Parathyroid adenoma (tissue), 2 donors: ENCODE results near the gene RUSF1.

Source experiments
- H2AFZ ChIP-seq: fragments of 300-600 bp; sonication (generic); one replicate; pipeline ENCODE4 v1.7.0; 2017; ENCODE audit warnings: antibody characterized with exemption, mild to moderate bottlenecking
- H3K27ac ChIP-seq: fragments of 300-600 bp; sonication (generic); one replicate; pipeline ENCODE4 v1.7.0; 2017
- H3K27me3 ChIP-seq: fragments of 300-600 bp; sonication (generic); one replicate; pipeline ENCODE4 v1.7.0; 2017; ENCODE audit warnings: low read length; ENCODE audit not compliant: control insufficient read depth, insufficient read depth
- H3K36me3 ChIP-seq: fragments of 300-600 bp; sonication (generic); one replicate; pipeline ENCODE4 v1.7.0; 2017; ENCODE audit warnings: low read length; ENCODE audit not compliant: control insufficient read depth, insufficient read depth
- H3K4me1 ChIP-seq: fragments of 300-600 bp; sonication (generic); one replicate; pipeline ENCODE4 v1.7.0; 2017; ENCODE audit warnings: control low read depth
- H3K4me2 ChIP-seq: fragments of 300-600 bp; sonication (generic); one replicate; pipeline ENCODE4 v1.7.0; 2017; ENCODE audit warnings: low read length
- H3K4me3 ChIP-seq: fragments of 300-600 bp; sonication (generic); one replicate; pipeline ENCODE4 v1.7.0; 2017; ENCODE audit warnings: low read depth, low read length
- H3K79me2 ChIP-seq: fragments of 300-600 bp; sonication (generic); one replicate; pipeline ENCODE4 v1.7.0; 2017; ENCODE audit warnings: control low read depth
- H3K9ac ChIP-seq: fragments of 300-600 bp; sonication (generic); one replicate; pipeline ENCODE4 v1.7.0; 2017; ENCODE audit warnings: mild to moderate bottlenecking
- H3K9me3 ChIP-seq: fragments of 300-600 bp; sonication (generic); one replicate; pipeline ENCODE4 v1.7.0; 2017; ENCODE audit warnings: low read length; ENCODE audit not compliant: control insufficient read depth
- TF ChIP-seq, protein P1 (sequence below): fragments of 300-600 bp; sonication (generic); IDR thresholded peaks from one replicate; pipeline ENCODE4 v1.7.0; 2017; ENCODE audit warnings: antibody characterized with exemption, mild to moderate bottlenecking
- donor health status: primary hyperparathyroidism.

Gene RUSF1

DNA sequence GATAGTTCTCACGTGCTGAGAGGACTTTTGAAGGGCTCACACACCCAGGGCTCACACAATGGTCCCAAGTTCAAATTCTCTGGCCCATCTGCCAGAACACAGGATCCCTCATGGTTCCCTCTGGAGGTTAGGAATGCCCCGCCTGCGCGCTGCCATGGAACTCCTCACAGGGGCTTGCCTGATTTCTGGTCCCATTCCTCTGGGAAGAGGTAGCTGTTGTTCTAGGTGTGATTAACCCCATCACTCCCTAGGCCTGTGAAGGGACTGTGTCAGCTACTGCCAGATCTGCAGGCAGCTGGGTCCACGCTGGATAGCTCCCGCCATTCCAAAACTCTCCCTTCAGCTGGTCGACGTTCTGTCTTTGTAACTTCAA, 51.2 kb downstream of the RUSF1 start:
- Histone ChIP-seq H3K9ac (no peak overlapping the region), H3K4me3 (peak overlapping the region; percentile 88), H2AFZ (no peak overlapping the region), H3K36me3 (no peaks in the 10 kb centered on the region), H3K79me2 (peaks cover 25% of the 10 kb centered on the region), H3K4me2 (peak overlapping the region; percentile 62), H3K27ac (no peak overlapping the region), H3K27me3 (no peaks in the 10 kb centered on the region), H3K4me1 (peaks cover 37% of the 10 kb centered on the region), H3K9me3 (no peaks in the 10 kb centered on the region)
- TF ChIP-seq, protein P1, sequence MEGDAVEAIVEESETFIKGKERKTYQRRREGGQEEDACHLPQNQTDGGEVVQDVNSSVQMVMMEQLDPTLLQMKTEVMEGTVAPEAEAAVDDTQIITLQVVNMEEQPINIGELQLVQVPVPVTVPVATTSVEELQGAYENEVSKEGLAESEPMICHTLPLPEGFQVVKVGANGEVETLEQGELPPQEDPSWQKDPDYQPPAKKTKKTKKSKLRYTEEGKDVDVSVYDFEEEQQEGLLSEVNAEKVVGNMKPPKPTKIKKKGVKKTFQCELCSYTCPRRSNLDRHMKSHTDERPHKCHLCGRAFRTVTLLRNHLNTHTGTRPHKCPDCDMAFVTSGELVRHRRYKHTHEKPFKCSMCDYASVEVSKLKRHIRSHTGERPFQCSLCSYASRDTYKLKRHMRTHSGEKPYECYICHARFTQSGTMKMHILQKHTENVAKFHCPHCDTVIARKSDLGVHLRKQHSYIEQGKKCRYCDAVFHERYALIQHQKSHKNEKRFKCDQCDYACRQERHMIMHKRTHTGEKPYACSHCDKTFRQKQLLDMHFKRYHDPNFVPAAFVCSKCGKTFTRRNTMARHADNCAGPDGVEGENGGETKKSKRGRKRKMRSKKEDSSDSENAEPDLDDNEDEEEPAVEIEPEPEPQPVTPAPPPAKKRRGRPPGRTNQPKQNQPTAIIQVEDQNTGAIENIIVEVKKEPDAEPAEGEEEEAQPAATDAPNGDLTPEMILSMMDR = no peak

DNA sequence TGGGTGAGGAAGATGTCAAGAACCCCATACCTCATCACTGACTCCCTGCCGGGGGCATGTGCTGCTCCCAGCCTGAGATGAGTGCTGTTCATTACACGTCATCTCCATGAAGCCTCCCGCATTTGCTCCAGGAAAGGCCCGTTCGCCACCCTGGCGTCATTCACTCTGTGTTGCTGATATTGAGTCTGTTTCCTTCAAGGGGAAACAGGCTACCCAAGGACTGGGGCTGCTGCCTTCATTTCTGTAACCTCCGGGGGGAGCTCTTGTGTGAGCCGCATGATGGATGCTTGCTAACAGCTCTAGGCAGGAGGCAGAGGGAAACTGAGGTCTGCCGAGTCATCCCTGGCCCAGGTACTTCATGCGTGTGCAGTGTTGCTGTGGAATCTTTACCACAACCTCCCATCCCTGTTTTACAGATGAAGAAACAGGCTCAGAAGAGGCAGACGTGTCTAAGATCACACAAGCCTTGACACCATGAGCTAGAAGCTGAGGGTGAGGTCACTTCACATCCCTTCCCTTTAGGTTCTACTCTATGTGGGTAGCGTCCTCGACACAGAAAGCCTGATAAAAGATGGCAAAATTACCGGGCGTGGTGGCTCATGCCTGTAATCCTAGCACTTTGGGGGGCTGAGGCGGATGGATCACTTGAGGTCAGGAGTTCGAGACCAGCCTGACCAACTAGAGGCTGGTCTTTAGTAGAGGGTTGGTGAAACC, 52.4 kb downstream of the RUSF1 start:
- H3K4me3 ChIP-seq = no peak overlapping the region

DNA sequence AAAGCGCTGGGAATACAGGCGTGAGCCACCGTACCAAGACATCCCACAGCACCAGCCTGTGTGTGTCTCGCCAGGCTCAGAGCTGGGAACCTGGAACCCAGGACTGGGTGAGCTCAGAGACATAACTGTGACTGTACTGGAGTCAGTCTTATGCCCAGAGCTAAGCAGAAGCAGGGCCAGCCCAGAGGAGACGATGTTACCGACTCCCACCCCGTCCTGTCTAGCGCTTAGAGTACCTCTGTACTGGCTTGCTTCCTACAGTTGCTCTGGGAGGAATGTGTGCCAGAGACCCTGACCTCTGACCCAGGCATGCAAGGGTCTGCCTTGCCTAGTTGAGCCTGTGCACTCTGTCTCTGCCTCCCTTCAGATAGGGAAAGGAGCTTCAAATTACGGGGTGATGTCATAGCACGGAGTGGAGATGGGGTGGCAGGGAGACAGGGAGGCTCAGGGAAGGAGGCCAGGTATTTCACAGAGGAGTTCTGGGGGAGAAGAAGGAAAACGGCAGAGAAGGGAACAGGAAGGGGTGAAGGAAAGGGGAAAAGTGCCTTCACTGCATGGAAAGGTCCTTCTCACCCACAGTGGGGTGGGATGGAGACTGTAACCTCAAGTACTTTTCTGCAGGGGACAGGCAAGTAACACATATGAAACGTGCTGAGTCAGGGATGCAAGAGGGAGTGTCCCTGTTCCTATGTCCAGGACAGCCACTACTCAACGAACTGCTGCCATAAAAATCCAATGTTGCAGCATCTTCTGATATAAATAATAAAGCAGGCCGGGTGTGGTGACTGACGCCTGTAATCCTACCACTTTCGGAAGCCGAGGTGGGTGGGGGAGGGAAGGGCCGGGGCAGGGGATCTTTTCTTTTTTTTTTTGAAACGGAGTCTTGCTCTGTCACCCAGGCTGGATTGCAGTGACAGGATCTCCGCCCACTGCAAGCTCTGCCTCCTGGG, 54.7 kb downstream of the RUSF1 start:
- Histone ChIP-seq H3K4me2 (peak overlapping the region; percentile 16), H3K9me3 (no peaks in the 10 kb centered on the region), H3K4me1 (peaks cover 42% of the 10 kb centered on the region), H3K9ac (no peak overlapping the region), H3K27ac (peak overlapping the region; percentile 74), H3K4me3 (no peak overlapping the region), H2AFZ (peak overlapping the region; percentile 12), H3K36me3 (no peaks in the 10 kb centered on the region), H3K79me2 (peaks cover 25% of the 10 kb centered on the region), H3K27me3 (no peaks in the 10 kb centered on the region)
- TF ChIP-seq, protein P1 = no peak

More for the DNA sequence above, 52.4 kb downstream of the RUSF1 start:
- Histone ChIP-seq H3K79me2 (peaks cover 25% of the 10 kb centered on the region), H2AFZ (no peak overlapping the region), H3K9ac (no peak overlapping the region), H3K4me1 (peaks cover 45% of the 10 kb centered on the region), H3K27ac (no peak overlapping the region), H3K4me2 (peak overlapping the region; percentile 48), H3K9me3 (no peaks in the 10 kb centered on the region), H3K36me3 (no peaks in the 10 kb centered on the region), H3K27me3 (no peaks in the 10 kb centered on the region)
- TF ChIP-seq, protein P1 = peak; percentile 6

DNA sequence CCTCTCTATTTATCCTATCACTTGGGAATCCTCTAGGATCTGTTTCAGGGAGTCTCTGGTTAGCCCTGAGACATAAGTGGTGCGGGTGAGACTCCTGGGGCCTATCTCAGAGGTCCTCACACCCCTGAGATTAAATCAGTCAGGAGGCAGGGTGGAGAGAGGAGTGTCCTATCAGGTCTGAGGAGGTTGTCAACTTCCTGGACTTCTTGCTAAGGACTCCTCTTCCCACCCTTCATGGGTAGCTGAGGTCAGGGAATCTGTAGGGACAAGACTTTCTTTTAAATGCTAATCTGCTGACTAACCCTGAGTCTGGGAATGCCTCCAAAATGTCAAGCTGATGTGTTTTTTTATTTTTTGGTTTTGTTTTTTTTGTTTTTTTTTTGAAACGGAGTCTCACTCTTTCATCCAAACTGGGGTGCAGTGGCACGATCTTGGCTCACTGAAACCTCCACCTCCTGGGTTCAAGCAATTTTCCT, 55.5 kb downstream of the RUSF1 start:
- no peak overlapping the region for H2AFZ ChIP-seq
- H3K4me3 ChIP-seq = no peak overlapping the region
- H3K4me2 ChIP-seq = peak overlapping the region; percentile 16
- H3K4me1 ChIP-seq = peaks cover 42% of the 10 kb centered on the region
- no peaks in the 10 kb centered on the region for H3K27me3 ChIP-seq
- H3K27ac ChIP-seq = peak overlapping the region; percentile 74
- no peaks in the 10 kb centered on the region for H3K9me3 ChIP-seq
- no peak overlapping the region for H3K9ac ChIP-seq
- H3K79me2 ChIP-seq = peaks cover 25% of the 10 kb centered on the region
- no peaks in the 10 kb centered on the region for H3K36me3 ChIP-seq
- TF ChIP-seq, protein P1 = no peak
